Measurements from ENCODE around the gene QRICH2. TPM values are rescaled to one million over a fixed set of nuclear protein-coding genes. Genes with fewer than 3 reads are reported as not detected.

QRICH2 gene
- total and polyA plus RNA-seq, 2 of the 4 experiments (the other 2 are of a cell fraction) = 4.3 to 4.8 TPM

GRCh38 chr17:76329664-76330063 is 21.6 kb upstream of the QRICH2 start:
- Histone ChIP-seq H3K9me3 (ENCODE audit: control insufficient read depth, insufficient read depth, low read length) (no peaks in the 10 kb centered on the region), H2AK9ac (replicated peaks; ENCODE audit: low read depth, low read length, poor library complexity) (no peak overlapping the region), H3K23ac (ENCODE audit: low read depth, low read length) (no peak overlapping the region), H4K91ac (ENCODE audit: insufficient read depth, low read depth, low read length) (no peak overlapping the region), H3K14ac (replicated peaks; ENCODE audit: low read depth, low read length) (no peak overlapping the region), H2BK5ac (ENCODE audit: low read depth, low read length, poor library complexity, severe bottlenecking) (no peak overlapping the region), H3K4me1 (ENCODE audit: control insufficient read depth, insufficient read depth, low read length) (peaks cover 3% of the 10 kb centered on the region), H3K27ac (ENCODE audit: insufficient read depth, low read length) (no peak overlapping the region), H2BK20ac (ENCODE audit: low read depth, low read length) (no peak overlapping the region), H4K20me1 (ENCODE audit: insufficient read depth, low read length) (peaks cover 6% of the 10 kb centered on the region), H3K4ac (ENCODE audit: low read depth, low read length) (no peak overlapping the region), H3K9ac (ENCODE audit: low read depth, low read length) (no peak overlapping the region), H2BK120ac (ENCODE audit: low read depth, low read length) (no peak overlapping the region), H2AFZ (replicated peaks; ENCODE audit: low read length, poor library complexity) (no peak overlapping the region), H3K9me1 (ENCODE audit: insufficient read depth, low read length) (peaks cover 16% of the 10 kb centered on the region), H3K18ac (ENCODE audit: low read depth, low read length) (no peak overlapping the region), H3K4me2 (ENCODE audit: low read depth, low read length) (no peak overlapping the region), H3K36me3 (ENCODE audit: control insufficient read depth, insufficient read depth, low read length) (peaks cover 23% of the 10 kb centered on the region), H3K4me3 (ENCODE audit: insufficient read depth, low read depth, low read length) (no peak overlapping the region), H2BK15ac (ENCODE audit: low read depth, low read length) (no peak overlapping the region), H4K5ac (ENCODE audit: low read depth, low read length) (no peak overlapping the region), H3K56ac (ENCODE audit: extremely low read depth, insufficient read depth, low read length) (no peak overlapping the region), H4K8ac (ENCODE audit: low read depth in 2 of 2, low read length in 2 of 2) (no peak overlapping the region), H3K79me1 (ENCODE audit: low read depth in 1 of 2, low read length in 2 of 2) (peaks cover 18 to 26% of the 10 kb centered on the region in 2 experiments), H3K27me3 (ENCODE audit: control insufficient read depth, insufficient read depth, low read length) (no peaks in the 10 kb centered on the region), H2AK5ac (ENCODE audit: low read depth, low read length) (no peak overlapping the region)
- in situ Hi-C loops (cut with MboI; ENCODE audit: low sequenced_read_pairs) (no loop called here), dilution Hi-C loops (cut with HindIII; ENCODE audit: low sequenced_read_pairs, unreplicated experiment) (no loop called here), intact Hi-C loops (cut with micrococcal nuclease) (no loop called here)
- ChIA-PET CTCF (no interaction called here), POLR2A (ENCODE audit: unreplicated experiment) (no interaction called here)
- ATAC-seq (ENCODE audit: low read depth) (no peak), DNase-seq (no peak)
- no CpG with 5 or more reads among the region's 8 CpGs for WGBS, 2 experiments (ENCODE audit: extremely low coverage in 2 of 2, insufficient read length in 1 of 2)
- no TSS peak for BruUV-seq (replicated peaks)
- TF ChIP-seq POLR2A (IDR thresholded peaks at IDR 0.05; ENCODE audit: low read depth, low read length) (no peak), FOS (IDR thresholded peaks at IDR 0.05; ENCODE audit: low read depth, low read length) (no peak), CHD1 (IDR thresholded peaks at IDR 0.05; ENCODE audit: low read depth, low read length) (no peak)
